Muscle layer of duodenum (tissue), 2 donors: Measurements from ENCODE around the gene PTPRS.

Experiments
- H3K27ac ChIP-seq: one replicate; pipeline ENCODE4 v1.7.0; 2013; ENCODE audit warnings: mild to moderate bottlenecking, low read length
- H3K27me3 ChIP-seq: one replicate; pipeline ENCODE4 v1.7.0; 2013; ENCODE audit warnings: low read depth, mild to moderate bottlenecking, control low read depth, low read length
- H3K36me3 ChIP-seq, 2 donors: one replicate each; pipeline ENCODE4 v1.7.0; 2013; ENCODE audit warnings: low read length in 2 of 2, control low read depth in 1 of 2, mild to moderate bottlenecking in 1 of 2; ENCODE audit not compliant: insufficient read depth in 2 of 2, control insufficient read depth in 1 of 2
- H3K4me1 ChIP-seq, 2 donors: one replicate each; pipeline ENCODE4 v1.7.0; 2013; ENCODE audit warnings: low read length in 2 of 2, mild to moderate bottlenecking in 2 of 2, control low read depth in 1 of 2, moderate library complexity in 1 of 2; ENCODE audit not compliant: insufficient read depth in 2 of 2, control insufficient read depth in 1 of 2
- H3K4me3 ChIP-seq, 2 donors: one replicate each; pipeline ENCODE4 v1.7.0; 2013; ENCODE audit warnings: low read length in 2 of 2, low read depth in 1 of 2, mild to moderate bottlenecking in 1 of 2
- H3K9me3 ChIP-seq, 2 donors: one replicate each; pipeline ENCODE4 v1.7.0; 2013; ENCODE audit warnings: low read length in 2 of 2, control low read depth in 1 of 2, mild to moderate bottlenecking in 1 of 2; ENCODE audit not compliant: control insufficient read depth in 1 of 2
- donor health status: healthy.

Gene PTPRS

GRCh38 chr19:5337708-5338655 lies 2.6 kb downstream of the PTPRS start:
- H3K4me3 ChIP-seq: no peak overlapping the region
- peaks cover 0 to 19% of the 10 kb centered on the region in 2 donors for H3K4me1 ChIP-seq
- peaks cover 17% of the 10 kb centered on the region for H3K27me3 ChIP-seq
- no peak overlapping the region for H3K27ac ChIP-seq
- no peaks in the 10 kb centered on the region for H3K9me3 ChIP-seq
- no peaks in the 10 kb centered on the region for H3K36me3 ChIP-seq

- Histone ChIP-seq H3K4me3 (no peak overlapping the region), H3K36me3 (no peaks in the 10 kb centered on the region), H3K4me1 (peaks cover 0 to 19% of the 10 kb centered on the region in 2 donors), H3K9me3 (no peaks in the 10 kb centered on the region), H3K27ac (no peak overlapping the region), H3K27me3 (peaks cover 17% of the 10 kb centered on the region)
Observed at GRCh38 chr19:5337126-5337525, 3.5 kb downstream of the PTPRS start.

- H3K4me3 ChIP-seq: no peak overlapping the region
- H3K36me3 ChIP-seq: no peaks in the 10 kb centered on the region
- H3K27me3 ChIP-seq: peaks cover 17% of the 10 kb centered on the region
- H3K9me3 ChIP-seq: no peaks in the 10 kb centered on the region
- H3K4me1 ChIP-seq: peaks cover 0 to 19% of the 10 kb centered on the region in 2 donors
- H3K27ac ChIP-seq: no peak overlapping the region
Observed at GRCh38 chr19:5336195-5336965, 4.2 kb downstream of the PTPRS start.

GRCh38 chr19:5335593-5335992 lies 5.0 kb downstream of the PTPRS start:
- Histone ChIP-seq H3K9me3 (no peaks in the 10 kb centered on the region), H3K4me3 (no peak overlapping the region), H3K27ac (no peak overlapping the region), H3K4me1 (peaks cover 0 to 15% of the 10 kb centered on the region in 2 donors), H3K27me3 (peaks cover 17% of the 10 kb centered on the region), H3K36me3 (no peaks in the 10 kb centered on the region)

- H3K27ac ChIP-seq: no peak overlapping the region
- H3K36me3 ChIP-seq: no peaks in the 10 kb centered on the region
- H3K4me3 ChIP-seq: no peak overlapping the region
- peaks cover 17% of the 10 kb centered on the region for H3K27me3 ChIP-seq
- H3K4me1 ChIP-seq: peaks cover 0 to 15% of the 10 kb centered on the region in 2 donors
- H3K9me3 ChIP-seq: no peaks in the 10 kb centered on the region
Observed at GRCh38 chr19:5334824-5335500, 5.7 kb downstream of the PTPRS start.

- Histone ChIP-seq H3K4me1 (peaks cover 0 to 9% of the 10 kb centered on the region in 2 donors), H3K9me3 (no peaks in the 10 kb centered on the region), H3K27ac (no peak overlapping the region), H3K36me3 (no peaks in the 10 kb centered on the region), H3K4me3 (no peak overlapping the region), H3K27me3 (peaks cover 14% of the 10 kb centered on the region)
Observed at GRCh38 chr19:5334366-5334739, 6.3 kb downstream of the PTPRS start.

- Histone ChIP-seq H3K36me3 (no peaks in the 10 kb centered on the region), H3K9me3 (no peaks in the 10 kb centered on the region), H3K27ac (no peak overlapping the region), H3K4me3 (no peak overlapping the region), H3K4me1 (peaks cover 0 to 4% of the 10 kb centered on the region in 2 donors), H3K27me3 (peaks cover 12% of the 10 kb centered on the region)
Observed at GRCh38 chr19:5333581-5334365, 6.8 kb downstream of the PTPRS start.

GRCh38 chr19:5332501-5332900 lies 8.1 kb downstream of the PTPRS start:
- H3K9me3 ChIP-seq: no peaks in the 10 kb centered on the region
- H3K36me3 ChIP-seq: no peaks in the 10 kb centered on the region
- H3K27ac ChIP-seq: no peak overlapping the region
- no peaks in the 10 kb centered on the region for H3K4me1 ChIP-seq
- H3K4me3 ChIP-seq: no peak overlapping the region
- peaks cover 6% of the 10 kb centered on the region for H3K27me3 ChIP-seq

GRCh38 chr19:5331790-5332189 lies 8.8 kb downstream of the PTPRS start:
- no peaks in the 10 kb centered on the region for H3K9me3 ChIP-seq
- no peaks in the 10 kb centered on the region for H3K4me1 ChIP-seq
- peaks cover 6% of the 10 kb centered on the region for H3K27me3 ChIP-seq
- no peak overlapping the region for H3K4me3 ChIP-seq
- H3K36me3 ChIP-seq: no peaks in the 10 kb centered on the region
- H3K27ac ChIP-seq: no peak overlapping the region

- Histone ChIP-seq H3K9me3 (no peaks in the 10 kb centered on the region), H3K27me3 (peaks cover 6% of the 10 kb centered on the region), H3K27ac (no peak overlapping the region), H3K4me1 (no peaks in the 10 kb centered on the region), H3K4me3 (no peak overlapping the region), H3K36me3 (no peaks in the 10 kb centered on the region)
Observed at GRCh38 chr19:5330307-5330720, 10.3 kb downstream of the PTPRS start.
